Measurements from ENCODE around the gene COQ2. TPM values are rescaled to one million over a fixed set of nuclear protein-coding genes. Genes with fewer than 3 reads are reported as not detected.

Gene COQ2
- total RNA-seq, 3 donors from 2014 or later, result 8.6 to 10.8 (median 9.4) TPM

GRCh38 chr4:83262682-83263081, 21.9 kb downstream of the COQ2 start:
- no peaks in the 10 kb centered on the region for H3K36me3 ChIP-seq
- H3K27ac ChIP-seq, result no peak overlapping the region
- no peak overlapping the region for H3K4me3 ChIP-seq
- no peaks in the 10 kb centered on the region for H3K4me1 ChIP-seq
- no peaks in the 10 kb centered on the region for H3K9me3 ChIP-seq
- no peak for DNase-seq (ENCODE audit: low spot score in 2 of 2)
- H3K27me3 ChIP-seq, result no peaks in the 10 kb centered on the region
- TF ChIP-seq POLR2AphosphoS5 (IDR thresholded peaks at IDR 0.05), result no peak
- no peak for TF ChIP-seq CTCF (IDR thresholded peaks at IDR 0.05)
- TF ChIP-seq POLR2A (IDR thresholded peaks at IDR 0.05), result no peak
- intact Hi-C loops (cut with DNase I; ENCODE audit: low total_unique reads), result no loop called here

GRCh38 chr4:83261307-83261706, 23.3 kb downstream of the COQ2 start:
- H3K36me3 ChIP-seq, result no peaks in the 10 kb centered on the region
- no peak overlapping the region for H3K27ac ChIP-seq
- no peaks in the 10 kb centered on the region for H3K9me3 ChIP-seq
- H3K4me3 ChIP-seq, result no peak overlapping the region
- intact Hi-C loops (cut with DNase I; ENCODE audit: low total_unique reads), result no loop called here
- no peak for DNase-seq (ENCODE audit: low spot score in 2 of 2)
- H3K4me1 ChIP-seq, result no peaks in the 10 kb centered on the region
- H3K27me3 ChIP-seq, result no peaks in the 10 kb centered on the region
- TF ChIP-seq POLR2AphosphoS5 (IDR thresholded peaks at IDR 0.05) (no peak), POLR2A (IDR thresholded peaks at IDR 0.05) (no peak), CTCF (IDR thresholded peaks at IDR 0.05) (no peak)

GRCh38 chr4:83259586-83259985, 25.0 kb downstream of the COQ2 start:
- DNase-seq (ENCODE audit: low spot score in 2 of 2), result no peak
- no peak overlapping the region for H3K4me3 ChIP-seq
- H3K36me3 ChIP-seq, result no peaks in the 10 kb centered on the region
- no peaks in the 10 kb centered on the region for H3K9me3 ChIP-seq
- H3K4me1 ChIP-seq, result no peaks in the 10 kb centered on the region
- TF ChIP-seq POLR2A (IDR thresholded peaks at IDR 0.05) (no peak), POLR2AphosphoS5 (IDR thresholded peaks at IDR 0.05) (no peak), CTCF (IDR thresholded peaks at IDR 0.05) (no peak)
- H3K27me3 ChIP-seq, result no peaks in the 10 kb centered on the region
- H3K27ac ChIP-seq, result no peak overlapping the region
- intact Hi-C loops (cut with DNase I; ENCODE audit: low total_unique reads), result no loop called here

GRCh38 chr4:83258461-83258860, 26.1 kb downstream of the COQ2 start:
- no peaks in the 10 kb centered on the region for H3K27me3 ChIP-seq
- intact Hi-C loops (cut with DNase I; ENCODE audit: low total_unique reads), result no loop called here
- no peak for TF ChIP-seq POLR2A (IDR thresholded peaks at IDR 0.05)
- no peak for TF ChIP-seq POLR2AphosphoS5 (IDR thresholded peaks at IDR 0.05)
- no peak for TF ChIP-seq CTCF (IDR thresholded peaks at IDR 0.05)
- no peaks in the 10 kb centered on the region for H3K4me1 ChIP-seq
- H3K36me3 ChIP-seq, result no peaks in the 10 kb centered on the region
- no peak overlapping the region for H3K27ac ChIP-seq
- no peaks in the 10 kb centered on the region for H3K9me3 ChIP-seq
- no peak overlapping the region for H3K4me3 ChIP-seq
- DNase-seq (ENCODE audit: low spot score in 2 of 2), result no peak

GRCh38 chr4:83257811-83258210, 26.8 kb downstream of the COQ2 start:
- Histone ChIP-seq H3K27me3 (no peaks in the 10 kb centered on the region), H3K4me1 (no peaks in the 10 kb centered on the region), H3K9me3 (no peaks in the 10 kb centered on the region), H3K36me3 (no peaks in the 10 kb centered on the region), H3K4me3 (no peak overlapping the region), H3K27ac (no peak overlapping the region)
- no peak for DNase-seq (ENCODE audit: low spot score in 2 of 2)
- TF ChIP-seq POLR2AphosphoS5 (IDR thresholded peaks at IDR 0.05) (no peak), POLR2A (IDR thresholded peaks at IDR 0.05) (no peak), CTCF (IDR thresholded peaks at IDR 0.05) (no peak)
- intact Hi-C loops (cut with DNase I; ENCODE audit: low total_unique reads), result no loop called here

All from breast epithelium (tissue), 4 donors.